Neural cell (in vitro differentiated cells): Measurements from ENCODE around the gene CAPN13. TPM values are rescaled to one million over a fixed set of nuclear protein-coding genes. Genes with fewer than 3 reads are reported as not detected.

ENCODE experiments used
- H2AFZ ChIP-seq: fragments of 200-600, 300-800 bp; sonication (generic), shearing (Covaris generic); 2 replicates; pipeline ENCODE4 v1.6.0; 2014; ENCODE audit warnings: low read depth, mild to moderate bottlenecking, antibody characterized with exemption, low read length, moderate library complexity
- H3F3A ChIP-seq: fragments of 200-600 bp; shearing (Covaris generic); 2 replicates; pipeline ENCODE4 v1.6.1; 2016; ENCODE audit warnings: mild to moderate bottlenecking, moderate library complexity, mixed read lengths, antibody characterized with exemption, low read length; ENCODE audit not compliant: insufficient read depth, poor library complexity, severe bottlenecking
- H3K27ac ChIP-seq: fragments of 200-600, 300-800 bp; sonication (generic), shearing (Covaris generic); 2 replicates; pipeline ENCODE4 v1.5.1; 2014; ENCODE audit warnings: mild to moderate bottlenecking, low read length, moderate library complexity
- H3K27me3 ChIP-seq: fragments of 300-800, 200-600 bp; sonication (generic), shearing (Covaris generic); 2 replicates; pipeline ENCODE4 v1.6.0; 2014; ENCODE audit warnings: mild to moderate bottlenecking, low read depth, low read length, moderate library complexity; ENCODE audit not compliant: insufficient read depth
- H3K36me3 ChIP-seq: fragments of 300-800, 200-600 bp; sonication (generic), shearing (Covaris generic); 2 replicates; pipeline ENCODE4 v1.5.1; 2014; ENCODE audit warnings: mild to moderate bottlenecking, antibody characterized with exemption, low read length, moderate library complexity; ENCODE audit not compliant: insufficient read depth
- H3K4me2 ChIP-seq: fragments of 300-800, 200-600 bp; sonication (generic), shearing (Covaris generic); 2 replicates; pipeline ENCODE4 v1.6.0; 2014; ENCODE audit warnings: mild to moderate bottlenecking, low read length
- H3K4me3 ChIP-seq: fragments of 300-800, 200-600 bp; sonication (generic), shearing (Covaris generic); 2 replicates; pipeline ENCODE4 v1.5.1; 2014; ENCODE audit warnings: mild to moderate bottlenecking, low read length, moderate library complexity
- H3K79me2 ChIP-seq: fragments of 200-600 bp; shearing (Covaris generic); replicated peaks from 2 replicates; pipeline ENCODE4 v1.6.0; 2014; ENCODE audit warnings: mild to moderate bottlenecking, low read length, moderate library complexity; ENCODE audit not compliant: insufficient read depth
- H3K9ac ChIP-seq: fragments of 300-800, 200-600 bp; sonication (generic), shearing (Covaris generic); 2 replicates; pipeline ENCODE4 v1.6.1; 2016; ENCODE audit warnings: mild to moderate bottlenecking, low read length, mixed read lengths
- H3K9me2 ChIP-seq: fragments of 200-600 bp; shearing (Covaris generic); 2 replicates; pipeline ENCODE4 v1.6.1; 2016; ENCODE audit warnings: mild to moderate bottlenecking, low read length, mixed read lengths; ENCODE audit not compliant: insufficient read depth
- H3K9me3 ChIP-seq: fragments of 200-600, 300-800 bp; sonication (generic), shearing (Covaris generic); 2 replicates; pipeline ENCODE4 v1.6.1; 2016; ENCODE audit warnings: mild to moderate bottlenecking, mixed run types, low read length, moderate library complexity, mixed read lengths
- H4K20me1 ChIP-seq: fragments of 200-600 bp; shearing (Covaris generic); 2 replicates; pipeline ENCODE4 v1.6.1; 2016; ENCODE audit warnings: mild to moderate bottlenecking, mixed run types; ENCODE audit not compliant: insufficient read depth
- EP300 ChIP-seq: fragments of 450-650 bp; conservative IDR thresholded peaks from 2 replicates; pipeline ENCODE4 v1.6.1; 2014; ENCODE audit warnings: antibody characterized with exemption, mild to moderate bottlenecking, moderate library complexity; ENCODE audit not compliant: poor library complexity, severe bottlenecking
- EZH2 ChIP-seq: fragments of 200-600, 300-800 bp; shearing (Covaris generic), sonication (generic); IDR thresholded peaks from 2 replicates; pipeline ENCODE4 v1.6.1; 2014; ENCODE audit warnings: antibody characterized with exemption, low read length, borderline replicate concordance, mild to moderate bottlenecking; ENCODE audit not compliant: insufficient read depth, poor library complexity, severe bottlenecking
- MXI1 ChIP-seq: fragments of 450-650 bp; conservative IDR thresholded peaks from 2 replicates; pipeline ENCODE4 v1.6.1; 2014; ENCODE audit warnings: antibody characterized with exemption, mild to moderate bottlenecking; ENCODE audit not compliant: poor library complexity, severe bottlenecking
- POLR2AphosphoS5 ChIP-seq: IDR thresholded peaks from 2 replicates; pipeline ENCODE4 v1.6.1; 2012
- RAD21 ChIP-seq: fragments of 450-650 bp; conservative IDR thresholded peaks from 2 replicates; pipeline ENCODE4 v1.6.1; 2014; ENCODE audit warnings: antibody characterized with exemption, mild to moderate bottlenecking, moderate library complexity
- REST ChIP-seq: IDR thresholded peaks from 2 replicates; pipeline ENCODE4 v1.6.1; 2012; ENCODE audit warnings: borderline replicate concordance
- SMC3 ChIP-seq: fragments of 450-650 bp; conservative IDR thresholded peaks from 2 replicates; pipeline ENCODE4 v1.6.1; 2014; ENCODE audit warnings: antibody characterized with exemption, mild to moderate bottlenecking, moderate library complexity; ENCODE audit not compliant: poor library complexity
- TAF1 ChIP-seq: IDR thresholded peaks from 2 replicates; pipeline ENCODE4 v1.6.1; 2012; ENCODE audit warnings: low read depth
- polyA plus RNA-seq: library from polyadenylated mRNA; depleted of rRNA; stranded (reverse); fragments of >200 nt; gene quantifications from 2 replicates; pipeline ENCODE4 v1.2.3, GENCODE V29; 2014
- TF ChIP-seq, protein P1 (sequence below): fragments of 450-650 bp; IDR thresholded peaks from 2 replicates; pipeline ENCODE4 v1.5.1; 2014; ENCODE audit warnings: antibody characterized with exemption, mild to moderate bottlenecking, moderate library complexity; ENCODE audit not compliant: poor library complexity, severe bottlenecking

The CAPN13 gene
- polyA plus RNA-seq, 1 donor from 2014 or later: not detected

DNA sequence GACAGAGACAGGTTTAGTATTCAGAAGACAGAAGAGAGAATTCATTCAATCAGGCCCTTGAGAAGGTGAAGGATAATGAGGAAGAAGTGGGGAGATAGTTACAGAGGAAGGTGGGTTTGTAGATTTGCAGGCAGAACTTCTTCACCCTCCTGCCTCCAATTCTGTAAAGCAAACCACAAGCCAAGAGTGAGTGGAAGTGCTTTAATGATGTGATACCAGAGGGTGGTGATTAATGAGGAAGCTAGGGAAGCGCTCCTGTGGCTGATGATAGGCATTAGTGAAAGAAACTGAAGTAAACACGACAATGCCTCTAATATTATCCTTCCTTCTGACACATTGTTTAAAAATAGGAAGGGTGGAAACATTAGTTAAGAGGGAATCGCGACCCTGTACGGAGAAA, 78.2 kb downstream of the CAPN13 start:
- H2AFZ ChIP-seq: no peak overlapping the region
- no peaks in the 10 kb centered on the region for H3K9me2 ChIP-seq
- no peaks in the 10 kb centered on the region for H4K20me1 ChIP-seq
- H3K36me3 ChIP-seq: no peaks in the 10 kb centered on the region
- H3F3A ChIP-seq: no peaks in the 10 kb centered on the region
- H3K4me3 ChIP-seq: no peak overlapping the region
- TF ChIP-seq TAF1 (no peak), REST (no peak), MXI1 (no peak), EZH2 (no peak), EP300 (no peak), RAD21 (no peak), POLR2AphosphoS5 (no peak)
- TF ChIP-seq, protein P1, sequence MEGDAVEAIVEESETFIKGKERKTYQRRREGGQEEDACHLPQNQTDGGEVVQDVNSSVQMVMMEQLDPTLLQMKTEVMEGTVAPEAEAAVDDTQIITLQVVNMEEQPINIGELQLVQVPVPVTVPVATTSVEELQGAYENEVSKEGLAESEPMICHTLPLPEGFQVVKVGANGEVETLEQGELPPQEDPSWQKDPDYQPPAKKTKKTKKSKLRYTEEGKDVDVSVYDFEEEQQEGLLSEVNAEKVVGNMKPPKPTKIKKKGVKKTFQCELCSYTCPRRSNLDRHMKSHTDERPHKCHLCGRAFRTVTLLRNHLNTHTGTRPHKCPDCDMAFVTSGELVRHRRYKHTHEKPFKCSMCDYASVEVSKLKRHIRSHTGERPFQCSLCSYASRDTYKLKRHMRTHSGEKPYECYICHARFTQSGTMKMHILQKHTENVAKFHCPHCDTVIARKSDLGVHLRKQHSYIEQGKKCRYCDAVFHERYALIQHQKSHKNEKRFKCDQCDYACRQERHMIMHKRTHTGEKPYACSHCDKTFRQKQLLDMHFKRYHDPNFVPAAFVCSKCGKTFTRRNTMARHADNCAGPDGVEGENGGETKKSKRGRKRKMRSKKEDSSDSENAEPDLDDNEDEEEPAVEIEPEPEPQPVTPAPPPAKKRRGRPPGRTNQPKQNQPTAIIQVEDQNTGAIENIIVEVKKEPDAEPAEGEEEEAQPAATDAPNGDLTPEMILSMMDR: no peak
- H3K9ac ChIP-seq: no peak overlapping the region
- H3K4me2 ChIP-seq: no peak overlapping the region
- H3K27me3 ChIP-seq: no peaks in the 10 kb centered on the region
- no peaks in the 10 kb centered on the region for H3K9me3 ChIP-seq
- H3K27ac ChIP-seq: no peak overlapping the region
- no peaks in the 10 kb centered on the region for H3K79me2 ChIP-seq

DNA sequence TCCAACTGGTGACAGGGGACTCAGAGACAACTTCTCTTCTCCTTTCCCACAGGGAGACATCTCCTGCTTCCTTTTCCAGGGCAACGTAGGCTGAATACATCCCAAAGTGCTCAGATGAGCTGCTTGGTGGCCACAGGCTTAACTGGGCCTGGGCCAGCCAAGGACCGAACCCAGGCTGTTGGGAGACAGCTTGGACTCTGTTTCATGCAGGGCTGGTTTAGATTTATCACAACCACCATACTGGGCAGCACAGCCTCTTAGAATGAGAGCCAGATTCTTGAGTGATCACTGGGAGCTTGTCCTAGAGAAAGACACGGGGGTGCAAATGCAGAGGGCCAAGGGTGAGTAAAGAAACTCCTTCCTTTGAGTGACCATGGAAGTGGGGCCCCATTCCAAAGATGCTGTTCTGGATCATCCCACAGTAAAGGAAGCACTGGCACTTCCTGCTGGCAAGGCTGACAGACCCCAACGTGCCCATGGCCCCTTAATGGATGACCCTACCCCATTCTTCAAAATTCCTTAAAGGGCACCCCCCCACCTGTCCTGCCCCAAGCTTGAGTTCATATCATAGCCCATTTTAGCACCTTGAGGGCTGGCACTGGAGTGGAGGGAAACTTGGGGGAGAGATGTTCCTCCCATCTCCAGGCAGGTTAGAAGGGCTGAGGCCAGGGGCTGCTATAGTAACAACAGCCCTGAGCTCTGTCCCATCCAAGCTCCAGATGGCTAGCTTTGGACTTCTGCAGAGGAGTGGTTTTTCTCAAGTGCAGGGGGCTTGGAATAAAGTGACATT, 84.1 kb downstream of the CAPN13 start:
- Histone ChIP-seq H3K27me3 (no peaks in the 10 kb centered on the region), H3K79me2 (no peaks in the 10 kb centered on the region), H3K4me2 (no peak overlapping the region), H3F3A (no peaks in the 10 kb centered on the region), H3K9ac (no peak overlapping the region), H4K20me1 (no peaks in the 10 kb centered on the region), H3K4me3 (no peak overlapping the region), H3K27ac (no peak overlapping the region), H3K9me2 (no peaks in the 10 kb centered on the region), H3K36me3 (no peaks in the 10 kb centered on the region), H3K9me3 (no peaks in the 10 kb centered on the region), H2AFZ (no peak overlapping the region)
- TF ChIP-seq RAD21: no peak
- TF ChIP-seq, protein P1: no peak
- no peak for TF ChIP-seq TAF1
- no peak for TF ChIP-seq EZH2
- TF ChIP-seq EP300: no peak
- no peak for TF ChIP-seq POLR2AphosphoS5
- TF ChIP-seq REST: no peak
- no peak for TF ChIP-seq SMC3
- no peak for TF ChIP-seq MXI1
